Hepatocyte (in vitro differentiated cells): ENCODE results near the gene ERC2.

Experiments
- EZH2phosphoT487 ChIP-seq: fragments of 200-600 bp; sonication (generic); IDR thresholded peaks from one replicate; pipeline ENCODE4 v1.6.1; 2018; ENCODE audit warnings: antibody characterized with exemption, mild to moderate bottlenecking, low read depth, moderate library complexity; ENCODE audit not compliant: unreplicated experiment, severe bottlenecking
- TF ChIP-seq, protein P1 (sequence below): fragments of 200-600 bp; sonication (generic); IDR thresholded peaks from 2 replicates; pipeline ENCODE4 v1.5.1; 2016; ENCODE audit warnings: antibody characterized with exemption, mild to moderate bottlenecking; ENCODE audit not compliant: poor library complexity

DNA sequence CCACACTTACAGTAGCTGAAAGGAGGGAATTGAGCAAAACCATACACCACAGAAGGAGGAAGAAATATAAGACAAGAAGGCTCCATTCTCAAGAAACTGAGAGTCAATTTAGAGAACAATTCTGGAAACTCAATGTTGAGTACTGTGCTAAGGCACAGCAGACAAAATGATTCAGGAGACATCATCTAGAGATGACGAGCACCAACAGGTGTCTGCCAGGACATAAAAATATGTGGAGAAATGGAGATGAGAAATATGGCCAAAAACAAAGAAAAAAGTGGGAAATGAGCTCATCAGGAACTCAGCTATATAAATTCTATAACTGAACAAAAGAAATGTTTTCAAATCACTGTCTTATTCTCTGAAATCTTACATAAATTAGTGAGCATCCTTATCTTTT is 343.7 kb downstream of the ERC2 start:
- no peak for TF ChIP-seq EZH2phosphoT487
- TF ChIP-seq, protein P1, sequence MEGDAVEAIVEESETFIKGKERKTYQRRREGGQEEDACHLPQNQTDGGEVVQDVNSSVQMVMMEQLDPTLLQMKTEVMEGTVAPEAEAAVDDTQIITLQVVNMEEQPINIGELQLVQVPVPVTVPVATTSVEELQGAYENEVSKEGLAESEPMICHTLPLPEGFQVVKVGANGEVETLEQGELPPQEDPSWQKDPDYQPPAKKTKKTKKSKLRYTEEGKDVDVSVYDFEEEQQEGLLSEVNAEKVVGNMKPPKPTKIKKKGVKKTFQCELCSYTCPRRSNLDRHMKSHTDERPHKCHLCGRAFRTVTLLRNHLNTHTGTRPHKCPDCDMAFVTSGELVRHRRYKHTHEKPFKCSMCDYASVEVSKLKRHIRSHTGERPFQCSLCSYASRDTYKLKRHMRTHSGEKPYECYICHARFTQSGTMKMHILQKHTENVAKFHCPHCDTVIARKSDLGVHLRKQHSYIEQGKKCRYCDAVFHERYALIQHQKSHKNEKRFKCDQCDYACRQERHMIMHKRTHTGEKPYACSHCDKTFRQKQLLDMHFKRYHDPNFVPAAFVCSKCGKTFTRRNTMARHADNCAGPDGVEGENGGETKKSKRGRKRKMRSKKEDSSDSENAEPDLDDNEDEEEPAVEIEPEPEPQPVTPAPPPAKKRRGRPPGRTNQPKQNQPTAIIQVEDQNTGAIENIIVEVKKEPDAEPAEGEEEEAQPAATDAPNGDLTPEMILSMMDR, result no peak
